RWPE1 (cell line): ENCODE results near the gene CDHR1.

Source experiments
- CTCF ChIA-PET: fragments of 350-600 bp; sonication (Branson Sonifier 250); formaldehyde crosslinking; extraction: SDS; loops from one replicate; lab custom pipeline; 2021; lab: Yijun Ruan, JAX
- POLR2A ChIA-PET: fragments of 400-600 bp; formaldehyde crosslinking; extraction: SDS; loops from one replicate; lab custom pipeline; 2020; ENCODE audit warnings: antibody characterized with exemption; ENCODE audit not compliant: low non-redundant PET; lab: Yijun Ruan, JAX
- DNase-seq: peaks from one replicate; pipeline ENCODE4 v3.0.0; 2012; ENCODE audit warnings: low spot score
- H3K27ac ChIP-seq: fragments of 450-650 bp; 2 replicates; pipeline ENCODE4 v1.5.1; 2017
- CTCF ChIP-seq: fragments of 450-650 bp; conservative IDR thresholded peaks from 2 replicates; pipeline ENCODE4 v1.5.1; 2017; ENCODE audit warnings: low read depth, mild to moderate bottlenecking

CDHR1 gene

GRCh38 chr10:84237199-84238051, 43.1 kb downstream of the CDHR1 start:
- CTCF ChIA-PET: no interaction called here
- TF ChIP-seq CTCF: no peak
- POLR2A ChIA-PET: no interaction called here
- DNase-seq: no peak
- H3K27ac ChIP-seq: no peak overlapping the region

- DNase-seq: no peak
- no peak for TF ChIP-seq CTCF
- CTCF ChIA-PET: no interaction called here
- H3K27ac ChIP-seq: no peak overlapping the region
- POLR2A ChIA-PET: no interaction called here
Measured at GRCh38 chr10:84238909-84239308, 44.6 kb downstream of the CDHR1 start.

- no peak for DNase-seq
- TF ChIP-seq CTCF: no peak
- H3K27ac ChIP-seq: no peak within 1 kb of the TSS
- CTCF ChIA-PET: interaction anchor here (0.6 kb wide), 1 partner anchor 36 kb away, joined by 3 read pairs; no protein-coding TSS in a partner anchor
- POLR2A ChIA-PET: no interaction called here
Measured at GRCh38 chr10:84241185-84241790, 47.0 kb downstream of the CDHR1 start, which contains the start of gene LRIT1. Gene LRIT1 (minus strand): TSS chr10:84241546. CDS start chr10:84241439, 107 bp downstream.

- ChIA-PET POLR2A (no interaction called here), CTCF (interaction anchor here (0.6 to 0.8 kb wide), 2 partner anchors 13 to 1896 kb away, joined by 3 to 4 read pairs; no protein-coding TSS in a partner anchor)
- no peak for DNase-seq
- H3K27ac ChIP-seq: no peak overlapping the region
- no peak for TF ChIP-seq CTCF
Measured at GRCh38 chr10:84243759-84244158, 49.4 kb downstream of the CDHR1 start.

- TF ChIP-seq CTCF: no peak
- H3K27ac ChIP-seq: no peak within 1 kb of the TSS
- POLR2A ChIA-PET: no interaction called here
- DNase-seq: no peak
- CTCF ChIA-PET: no interaction called here
Measured at GRCh38 chr10:84244651-84245270, 50.4 kb downstream of the CDHR1 start, which contains the start of gene RGR. Gene RGR (plus strand): TSS chr10:84245053. CDS start chr10:84245091, 38 bp downstream.

- TF ChIP-seq CTCF: no peak
- H3K27ac ChIP-seq: no peak overlapping the region
- POLR2A ChIA-PET: no interaction called here
- DNase-seq: no peak
- CTCF ChIA-PET: no interaction called here
Measured at GRCh38 chr10:84247496-84247895, 53.2 kb downstream of the CDHR1 start.
